Nephron progenitor cell (in vitro differentiated cells): ENCODE results near the gene SP5.
"Not testable (repeated sequence)": the region's sequence is repeated elsewhere in the genome, so short reads cannot be mapped to it uniquely, and the experiment has no call there.

Experiments
- DNase-seq: peaks from one replicate; pipeline ENCODE4 v3.0.0; 2021
- H3K27ac Mint-ChIP-seq: 2 replicates; pipeline ENCODE4 v1.8.0; 2021; ENCODE audit warnings: mild to moderate bottlenecking, moderate library complexity, mixed read lengths
- H3K27me3 Mint-ChIP-seq: 2 replicates; pipeline ENCODE4 v1.8.0; 2021; ENCODE audit warnings: mild to moderate bottlenecking, low read depth, mixed read lengths; ENCODE audit not compliant: poor library complexity
- H3K36me3 Mint-ChIP-seq: 2 replicates; pipeline ENCODE4 v1.8.0; 2021; ENCODE audit warnings: low read depth, mixed read lengths
- H3K4me1 Mint-ChIP-seq: 2 replicates; pipeline ENCODE4 v1.8.0; 2021; ENCODE audit warnings: mixed read lengths
- H3K4me3 Mint-ChIP-seq: 2 replicates; pipeline ENCODE4 v1.8.0; 2021; ENCODE audit warnings: mild to moderate bottlenecking, moderate library complexity, mixed read lengths
- H3K9me3 Mint-ChIP-seq: 2 replicates; pipeline ENCODE4 v1.8.0; 2021; ENCODE audit warnings: mild to moderate bottlenecking, moderate library complexity, mixed read lengths
- TF ChIP-seq, protein P1 (sequence below): fragments of 200-600 bp; sonication (generic); IDR thresholded peaks from 2 replicates; pipeline ENCODE4 v1.5.0; 2021; ENCODE audit warnings: antibody characterized with exemption

Gene SP5

GRCh38 chr2:170744248-170745002 is 29.3 kb downstream of the SP5 start:
- DNase-seq, result no peak
- Mint-ChIP-seq H3K36me3 (no peaks in the 10 kb centered on the region), H3K27me3 (no peaks in the 10 kb centered on the region), H3K9me3 (peaks cover 7% of the 10 kb centered on the region), H3K27ac (peak overlapping the region; percentile 39), H3K4me3 (peak overlapping the region; percentile 53), H3K4me1 (peaks cover 16% of the 10 kb centered on the region)
- TF ChIP-seq, protein P1, sequence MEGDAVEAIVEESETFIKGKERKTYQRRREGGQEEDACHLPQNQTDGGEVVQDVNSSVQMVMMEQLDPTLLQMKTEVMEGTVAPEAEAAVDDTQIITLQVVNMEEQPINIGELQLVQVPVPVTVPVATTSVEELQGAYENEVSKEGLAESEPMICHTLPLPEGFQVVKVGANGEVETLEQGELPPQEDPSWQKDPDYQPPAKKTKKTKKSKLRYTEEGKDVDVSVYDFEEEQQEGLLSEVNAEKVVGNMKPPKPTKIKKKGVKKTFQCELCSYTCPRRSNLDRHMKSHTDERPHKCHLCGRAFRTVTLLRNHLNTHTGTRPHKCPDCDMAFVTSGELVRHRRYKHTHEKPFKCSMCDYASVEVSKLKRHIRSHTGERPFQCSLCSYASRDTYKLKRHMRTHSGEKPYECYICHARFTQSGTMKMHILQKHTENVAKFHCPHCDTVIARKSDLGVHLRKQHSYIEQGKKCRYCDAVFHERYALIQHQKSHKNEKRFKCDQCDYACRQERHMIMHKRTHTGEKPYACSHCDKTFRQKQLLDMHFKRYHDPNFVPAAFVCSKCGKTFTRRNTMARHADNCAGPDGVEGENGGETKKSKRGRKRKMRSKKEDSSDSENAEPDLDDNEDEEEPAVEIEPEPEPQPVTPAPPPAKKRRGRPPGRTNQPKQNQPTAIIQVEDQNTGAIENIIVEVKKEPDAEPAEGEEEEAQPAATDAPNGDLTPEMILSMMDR, result no peak

- Mint-ChIP-seq H3K4me1 (peaks cover 16% of the 10 kb centered on the region), H3K9me3 (peaks cover 7% of the 10 kb centered on the region)
Observed at GRCh38 chr2:170745305-170745704, 30.2 kb downstream of the SP5 start.

DNA sequence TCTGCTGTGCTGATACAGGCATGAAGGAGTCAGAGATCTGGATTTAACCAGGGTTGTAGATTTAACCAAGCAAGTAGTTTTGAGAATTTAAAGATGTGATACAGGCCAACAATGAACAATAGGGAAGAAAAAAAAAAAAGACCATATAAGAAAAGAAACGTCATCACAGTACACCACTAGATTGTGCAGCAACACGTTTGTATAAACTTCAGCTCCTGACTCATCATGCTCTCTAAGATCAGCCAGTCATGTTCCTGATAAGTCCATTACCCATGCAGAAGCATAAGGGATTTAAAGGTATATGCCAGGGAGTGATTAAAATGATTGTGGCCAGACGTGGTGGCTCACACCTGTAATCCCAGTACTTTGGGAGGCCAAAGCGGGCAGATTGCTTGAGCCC is 32.8 kb downstream of the SP5 start:
- Mint-ChIP-seq H3K9me3 (peaks cover 7% of the 10 kb centered on the region), H3K4me1 (peaks cover 16% of the 10 kb centered on the region), H3K27me3 (no peaks in the 10 kb centered on the region), H3K27ac (no peak overlapping the region), H3K36me3 (no peaks in the 10 kb centered on the region), H3K4me3 (no peak overlapping the region)
- TF ChIP-seq, protein P1, result no peak
- no peak for DNase-seq

More at GRCh38 chr2:170745305-170745704, 30.2 kb downstream of the SP5 start:
- Mint-ChIP-seq H3K27me3 (no peaks in the 10 kb centered on the region), H3K36me3 (no peaks in the 10 kb centered on the region), H3K27ac (no peak overlapping the region), H3K4me3 (no peak overlapping the region)
- TF ChIP-seq, protein P1, result no peak
- DNase-seq, result no peak

GRCh38 chr2:170751555-170751954 is 36.4 kb downstream of the SP5 start:
- not testable (repeated sequence) for H3K27ac Mint-ChIP-seq, H3K4me3 Mint-ChIP-seq, H3K27me3 Mint-ChIP-seq, H3K4me1 Mint-ChIP-seq, H3K9me3 Mint-ChIP-seq, DNase-seq, H3K36me3 Mint-ChIP-seq

DNA sequence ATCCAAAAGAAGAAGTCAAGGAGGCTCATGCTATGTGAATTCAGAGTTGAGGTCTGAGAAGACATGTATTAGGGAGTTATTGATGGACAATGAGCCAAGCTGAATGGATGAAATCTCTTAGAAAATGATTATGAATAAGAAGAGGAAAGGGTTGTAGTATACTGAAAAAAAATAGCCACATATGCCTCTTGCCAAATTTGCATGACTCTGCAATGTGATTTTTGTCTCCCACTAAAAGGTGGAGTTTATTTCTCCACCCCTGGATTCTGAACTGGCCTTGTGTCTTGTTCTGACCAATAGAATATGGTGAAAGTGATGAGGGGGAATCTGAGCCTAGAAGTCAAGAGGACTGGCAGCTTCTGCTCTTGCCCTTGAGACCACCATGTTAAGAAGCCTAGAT is 46.4 kb downstream of the SP5 start:
- H3K36me3 Mint-ChIP-seq, result no peaks in the 10 kb centered on the region
- H3K9me3 Mint-ChIP-seq, result peaks cover 4% of the 10 kb centered on the region
- TF ChIP-seq, protein P1, result no peak
- no peak for DNase-seq
- peaks cover 3% of the 10 kb centered on the region for H3K27me3 Mint-ChIP-seq
- H3K4me3 Mint-ChIP-seq, result no peak overlapping the region
- H3K27ac Mint-ChIP-seq, result no peak overlapping the region
- H3K4me1 Mint-ChIP-seq, result peaks cover 20% of the 10 kb centered on the region

DNA sequence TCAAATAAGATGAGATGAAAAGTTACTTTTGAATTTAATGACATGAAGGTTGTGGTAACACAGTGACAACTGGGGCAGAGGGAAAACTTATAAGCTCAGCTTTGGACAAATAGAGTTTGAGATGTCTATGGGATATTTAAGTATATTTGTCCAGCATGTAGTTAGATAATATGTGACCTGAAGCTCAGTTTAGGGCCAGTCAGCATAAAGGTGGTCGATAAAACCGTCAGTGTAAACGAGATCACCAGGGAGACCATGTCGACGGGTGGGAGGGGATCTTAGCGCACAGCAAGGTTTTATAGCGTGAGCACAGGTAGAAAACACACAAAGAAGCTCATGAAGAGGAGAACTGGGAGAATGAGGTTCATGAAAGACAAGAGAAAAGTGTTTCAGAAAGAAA is 47.6 kb downstream of the SP5 start:
- Mint-ChIP-seq H3K4me1 (peaks cover 24% of the 10 kb centered on the region), H3K36me3 (no peaks in the 10 kb centered on the region), H3K4me3 (no peak overlapping the region), H3K27ac (peak overlapping the region; percentile 53), H3K9me3 (peaks cover 4% of the 10 kb centered on the region), H3K27me3 (peaks cover 3% of the 10 kb centered on the region)
- TF ChIP-seq, protein P1, result no peak
- DNase-seq, result no peak
